Adrenal gland (tissue), 12 donors: ENCODE data around the gene RYR3. TPM values are rescaled to one million over a fixed set of nuclear protein-coding genes. Genes with fewer than 3 reads are reported as not detected.

ENCODE experiments used
- DNase-seq, 7 donors: peaks; one replicate each; pipeline ENCODE4 v3.0.0-alpha.2; 2019 to 2020
- H3K27ac ChIP-seq, 5 donors: fragments of 200-600 bp; sonication (generic) in 4 of 5; 1 replicate in 3 of 5; 2 replicates in 2 of 5; pipeline versions ENCODE4 v1.5.1 to v1.8.0; 2016 to 2020; ENCODE audit warnings: mild to moderate bottlenecking in 1 of 5
- H3K27me3 ChIP-seq: fragments of 200-600 bp; 2 replicates; pipeline ENCODE4 v1.8.0; 2021
- H3K36me3 ChIP-seq, 2 donors: fragments of 200-600 bp; replicated peaks in 1 of 2; 1 replicate in 1 of 2; 2 replicates in 1 of 2; pipeline versions ENCODE4 v1.5.1 to v1.8.0; 2018 to 2022
- H3K4me1 ChIP-seq, 2 donors: fragments of 200-600 bp; replicated peaks in 1 of 2; 1 replicate in 1 of 2; 2 replicates in 1 of 2; pipeline versions ENCODE4 v1.5.1 to v1.8.0; 2018 to 2021
- H3K4me3 ChIP-seq, 4 donors: fragments of 200-600 bp; sonication (generic) in 3 of 4; one replicate each; pipeline ENCODE4 v1.5.1; 2016 to 2018
- H3K9me3 ChIP-seq, 3 donors: fragments of 200-600 bp; sonication (generic) in 1 of 3; replicated peaks in 1 of 3; 1 replicate in 2 of 3; 2 replicates in 1 of 3; pipeline versions ENCODE4 v1.5.1 to v1.8.0; 2016 to 2021
- CTCF ChIP-seq, 6 experiments: fragments of 450-650 bp in 4 of 6; fragments of 200-600 bp in 2 of 6; sonication (generic) in 1 of 6; IDR thresholded peaks; 1 replicate in 5 of 6; 2 replicates in 1 of 6; pipeline versions ENCODE4 v1.5.1 to v1.8.0; 2016 to 2021; ENCODE audit warnings: antibody characterized with exemption in 6 of 6, mild to moderate bottlenecking in 2 of 6, moderate library complexity in 1 of 6
- POLR2A ChIP-seq, 2 donors: fragments of 450-650 bp; IDR thresholded peaks; one replicate each; pipeline ENCODE4 v1.6.1; 2017; ENCODE audit warnings: antibody characterized with exemption in 2 of 2, mild to moderate bottlenecking in 2 of 2, moderate library complexity in 1 of 2
- WGBS, 4 donors: extraction: QIAGEN DNeasy Blood & Tissue Kit in 2 of 4; methylation state at CpG; one replicate each; pipeline versions ENCODE4 v1.1.5 to v1.1.7; 2013 to 2017; 5-methylcytosine and 5-hydroxymethylcytosine counted together
- intact Hi-C, 2 donors: fragments of 100-400 bp; cut with DNase I; formaldehyde crosslinking; loops; one replicate each; pipeline versions ENCODE4 v1.14.1 to v1.15.0; 2022 to 2023
- polyA plus RNA-seq, 3 donors: library from polyadenylated mRNA; stranded (reverse); fragments of 200-250 nt in 2 of 3; fragments of 350-450 nt in 1 of 3; fragmentation: Illumina TruSeq in 1 of 3; extraction: RNeasy Lipid Tissue Mini Kit (QIAGEN cat#74804) in 1 of 3; gene quantifications; one replicate each; pipeline ENCODE4 v1.2.3, GENCODE V29; 2013 to 2014
- total RNA-seq, 9 donors: library from RNA; depleted of rRNA in 4 of 9; stranded (reverse); fragments of >200 nt in 4 of 9; fragments of 120-200 nt in 1 of 9; fragmentation: NEBNext Ultra II Directional in 1 of 9; extraction: Animal tissue kit (Norgen Biotek cat#: 25700) in 1 of 9; gene quantifications; one replicate each; pipeline versions ENCODE4 v1.1.0 to v1.2.4, GENCODE V29; 2013 to 2023
- donor health status: healthy with polysubstance abuse.
- donor health status: Bipolar disorder and iron deficiency.
- donor health status: DM: yes; HTN: yes; CAD: no.
- donor health status: DM: no; HTN: no; CAD: no.
- donor health status: DM: no; HTN: no; CAD: no.
- donor health status: DM: yes; HTN: yes; CAD: no.

Gene RYR3
- total and polyA plus RNA-seq, 12 donors, result 0.32 to 60.7 (median 3.4) TPM

- H3K9me3 ChIP-seq, result no peaks in the 10 kb centered on the region
- DNase-seq, result no peak
- no peaks in the 10 kb centered on the region for H3K4me1 ChIP-seq
- H3K4me3 ChIP-seq, result no peak overlapping the region
- no peaks in the 10 kb centered on the region for H3K27me3 ChIP-seq
- WGBS, 4 donors, result 26 to 70% (median 55%) methylated on average over 2 of the region's 2 CpGs
- intact Hi-C loops, result no loop called here
- TF ChIP-seq CTCF (IDR thresholded peaks at IDR 0.05), result no peak
- no peak for TF ChIP-seq POLR2A (IDR thresholded peaks at IDR 0.05)
- H3K27ac ChIP-seq, result no peak overlapping the region
- no peaks in the 10 kb centered on the region for H3K36me3 ChIP-seq
These were observed 207.2 kb downstream of the RYR3 start for GRCh38 chr15:33517944-33518343.

- WGBS, 4 donors, result 48 to 62% (median 53%) methylated on average over 8 of the region's 8 CpGs
- no peak for DNase-seq
- Histone ChIP-seq H3K4me3 (no peak overlapping the region), H3K9me3 (no peaks in the 10 kb centered on the region), H3K27ac (no peak overlapping the region), H3K27me3 (no peaks in the 10 kb centered on the region), H3K36me3 (no peaks in the 10 kb centered on the region), H3K4me1 (no peaks in the 10 kb centered on the region)
- TF ChIP-seq CTCF (IDR thresholded peaks at IDR 0.05) (no peak), POLR2A (IDR thresholded peaks at IDR 0.05) (no peak)
- intact Hi-C loops, result no loop called here
These were observed 207.7 kb downstream of the RYR3 start for GRCh38 chr15:33518421-33518820.

GRCh38 chr15:33524274-33524673 lies 213.5 kb downstream of the RYR3 start:
- H3K4me3 ChIP-seq, result no peak overlapping the region
- no peaks in the 10 kb centered on the region for H3K4me1 ChIP-seq
- H3K9me3 ChIP-seq, result no peaks in the 10 kb centered on the region
- DNase-seq, result no peak
- no peak overlapping the region for H3K27ac ChIP-seq
- 85 to 89% (median 88%) methylated on average over 3 of the region's 3 CpGs for WGBS, 4 donors
- H3K36me3 ChIP-seq, result no peaks in the 10 kb centered on the region
- TF ChIP-seq CTCF (IDR thresholded peaks at IDR 0.05), result no peak
- no peak for TF ChIP-seq POLR2A (IDR thresholded peaks at IDR 0.05)
- intact Hi-C loops, result no loop called here
- no peaks in the 10 kb centered on the region for H3K27me3 ChIP-seq

- no peaks in the 10 kb centered on the region for H3K4me1 ChIP-seq
- H3K27ac ChIP-seq, result no peak overlapping the region
- DNase-seq, result no peak
- no peaks in the 10 kb centered on the region for H3K27me3 ChIP-seq
- TF ChIP-seq POLR2A (IDR thresholded peaks at IDR 0.05), result no peak
- TF ChIP-seq CTCF (IDR thresholded peaks at IDR 0.05), result no peak
- no peaks in the 10 kb centered on the region for H3K9me3 ChIP-seq
- H3K4me3 ChIP-seq, result no peak overlapping the region
- intact Hi-C loops, result no loop called here
- no peaks in the 10 kb centered on the region for H3K36me3 ChIP-seq
- WGBS, 4 donors, result 79 to 84% (median 82%) methylated on average over 3 of the region's 3 CpGs
These were observed 215.8 kb downstream of the RYR3 start for GRCh38 chr15:33526532-33526931.
